Keratinocyte (primary cell): ENCODE results near the gene DAPK1. TPM values are rescaled to one million over a fixed set of nuclear protein-coding genes. Genes with fewer than 3 reads are reported as not detected.

Experiments
- DNase-seq: peaks from one replicate; pipeline ENCODE4 v3.0.0-alpha.2; 2011; ENCODE audit warnings: low read depth, missing footprints, low spot score
- FAIRE-seq: peaks from 2 replicates; lab custom pipeline; 2011; peaks lifted over from hg19 to GRCh38; lab: Jason Lieb, UNC
- H2AFZ ChIP-seq: 2 replicates; pipeline ENCODE4 v1.6.0; 2012; ENCODE audit warnings: low read length, control low read depth, inconsistent platforms; ENCODE audit not compliant: control insufficient read depth
- H3K27ac ChIP-seq: 2 replicates; pipeline ENCODE4 v1.5.1; 2011; ENCODE audit warnings: low read length; ENCODE audit not compliant: control insufficient read depth, insufficient read depth
- H3K27me3 ChIP-seq: 3 replicates; pipeline ENCODE4 v1.6.0; 2011; ENCODE audit warnings: low read length; ENCODE audit not compliant: control insufficient read depth, insufficient read depth; ENCODE audit errors: extremely low read depth
- H3K36me3 ChIP-seq, 2 experiments: 2 replicates in 1 of 2; 3 replicates in 1 of 2; pipeline ENCODE4 v1.5.1; 2011; ENCODE audit warnings: low read length in 2 of 2, mild to moderate bottlenecking in 1 of 2; ENCODE audit not compliant: control insufficient read depth in 2 of 2, insufficient read depth in 2 of 2; ENCODE audit errors: extremely low read depth in 1 of 2
- H3K4me1 ChIP-seq: 3 replicates; pipeline ENCODE4 v1.5.1; 2011; ENCODE audit warnings: low read length; ENCODE audit not compliant: control insufficient read depth, insufficient read depth; ENCODE audit errors: extremely low read depth
- H3K4me2 ChIP-seq: 3 replicates; pipeline ENCODE4 v1.6.0; 2011; ENCODE audit warnings: low read depth, low read length; ENCODE audit not compliant: control insufficient read depth, insufficient read depth; ENCODE audit errors: extremely low read depth
- H3K4me3 ChIP-seq, 3 experiments: fragments of 200-600 bp in 1 of 3; sonication (generic) in 1 of 3; 2 replicates in 2 of 3; 3 replicates in 1 of 3; pipeline ENCODE4 v1.5.1; 2011 to 2016; ENCODE audit warnings: low read length in 3 of 3, mild to moderate bottlenecking in 3 of 3, control low read depth in 2 of 3, inconsistent platforms in 1 of 3, low read depth in 1 of 3, mixed read lengths in 1 of 3, mixed run types in 1 of 3, moderate library complexity in 1 of 3; ENCODE audit not compliant: control insufficient read depth in 2 of 3, insufficient read depth in 2 of 3; ENCODE audit errors: extremely low read depth in 1 of 3
- H3K79me2 ChIP-seq: 2 replicates; pipeline ENCODE4 v1.6.0; 2012; ENCODE audit warnings: low read length; ENCODE audit not compliant: control insufficient read depth, insufficient read depth
- H3K9ac ChIP-seq: 3 replicates; pipeline ENCODE4 v1.6.0; 2011; ENCODE audit warnings: low read length; ENCODE audit not compliant: control insufficient read depth, insufficient read depth; ENCODE audit errors: extremely low read depth
- H3K9me1 ChIP-seq: 3 replicates; pipeline ENCODE4 v1.6.0; 2011; ENCODE audit warnings: low read length; ENCODE audit not compliant: control insufficient read depth, insufficient read depth; ENCODE audit errors: extremely low read depth
- H3K9me3 ChIP-seq: 2 replicates; pipeline ENCODE4 v1.5.1; 2012; ENCODE audit warnings: low read depth, low read length; ENCODE audit not compliant: control insufficient read depth
- H4K20me1 ChIP-seq: 3 replicates; pipeline ENCODE4 v1.6.0; 2011; ENCODE audit warnings: low read length; ENCODE audit not compliant: control insufficient read depth, insufficient read depth; ENCODE audit errors: extremely low read depth
- CTCF ChIP-seq, 3 experiments: IDR thresholded peaks in 1 of 3; conservative IDR thresholded peaks in 1 of 3; optimal IDR thresholded peaks in 1 of 3; 2 replicates in 2 of 3; 3 replicates in 1 of 3; pipeline versions ENCODE3 to v1.5.1; 2011; ENCODE audit warnings: low read length in 3 of 3, mild to moderate bottlenecking in 3 of 3, moderate library complexity in 2 of 3, control low read depth in 1 of 3, inconsistent platforms in 1 of 3; ENCODE audit not compliant: insufficient read depth in 2 of 3; ENCODE audit errors: extremely low read depth in 1 of 3
- EZH2 ChIP-seq: IDR thresholded peaks from one replicate; pipeline ENCODE4 v1.6.1; 2012; ENCODE audit warnings: inconsistent platforms, mild to moderate bottlenecking, low read length, moderate library complexity
- dilution Hi-C: fragments of 300-500 bp; cut with MboI; formaldehyde crosslinking; loops from one replicate; pipeline ENCODE4 v1.7.0; 2020; ENCODE audit warnings: low sequenced_read_pairs; ENCODE audit not compliant: extremely low pct_ligation_motif_present
- polyA plus RNA-seq, 5 experiments: library from polyadenylated mRNA; depleted of rRNA in 3 of 5; stranded (reverse) in 3 of 5; stranded (forward) in 1 of 5; unstranded in 1 of 5; fragments of >200 nt; gene quantifications; 1 replicate in 1 of 5; 2 replicates in 3 of 5; 3 replicates in 1 of 5; pipeline versions ENCODE4 v1.2.1 to v1.2.3, GENCODE V29; 2011 to 2012; ENCODE audit warnings: missing spikeins in 2 of 5, low read depth in 1 of 5, low replicate concordance in 1 of 5

DAPK1 gene
- polyA plus RNA-seq, 1 donor (not counting 4 experiments of a cell fraction or from before 2014, with no cell fraction given) = 2.8 TPM

GRCh38 chr9:87708986-87709728 lies 211.5 kb downstream of the DAPK1 start:
- Histone ChIP-seq H3K9ac (no peak overlapping the region), H2AFZ (no peak overlapping the region), H3K27ac (no peak overlapping the region), H3K79me2 (no peaks in the 10 kb centered on the region), H4K20me1 (no peaks in the 10 kb centered on the region), H3K9me3 (no peaks in the 10 kb centered on the region), H3K4me3 (no peak overlapping the region), H3K4me2 (no peak overlapping the region), H3K4me1 (peaks cover 25% of the 10 kb centered on the region), H3K36me3 (peaks cover 0 to 4% of the 10 kb centered on the region in 2 experiments), H3K27me3 (no peaks in the 10 kb centered on the region), H3K9me1 (no peaks in the 10 kb centered on the region)
- TF ChIP-seq CTCF (optimal IDR thresholded peaks at IDR 0.05 in 1 of 3, IDR thresholded peaks at IDR 0.05 in 1 of 3, conservative IDR thresholded peaks at IDR 0.05 in 1 of 3; ENCODE audit: extremely low read depth in 1 of 3, insufficient read depth in 2 of 3, low read length in 3 of 3) = no peak
- dilution Hi-C loops = loop anchor here (25.0 kb wide), 1 partner anchor 103 kb away; no protein-coding TSS in a partner anchor
- DNase-seq (no peak), FAIRE-seq (no peak)

- Histone ChIP-seq H3K4me1 (peaks cover 31% of the 10 kb centered on the region), H3K9me3 (no peaks in the 10 kb centered on the region), H3K4me2 (no peak overlapping the region), H3K9ac (no peak overlapping the region), H3K36me3 (peaks cover 0 to 4% of the 10 kb centered on the region in 2 experiments), H3K79me2 (no peaks in the 10 kb centered on the region), H3K9me1 (no peaks in the 10 kb centered on the region), H2AFZ (no peak overlapping the region), H3K27ac (no peak overlapping the region), H3K27me3 (no peaks in the 10 kb centered on the region), H3K4me3 (no peak overlapping the region), H4K20me1 (no peaks in the 10 kb centered on the region)
- FAIRE-seq (no peak), DNase-seq (no peak)
- dilution Hi-C loops = loop anchor here (25.0 kb wide), 1 partner anchor 102 kb away; no protein-coding TSS in a partner anchor
- no peak for TF ChIP-seq CTCF (optimal IDR thresholded peaks at IDR 0.05 in 1 of 3, IDR thresholded peaks at IDR 0.05 in 1 of 3, conservative IDR thresholded peaks at IDR 0.05 in 1 of 3; ENCODE audit: extremely low read depth in 1 of 3, insufficient read depth in 2 of 3, low read length in 3 of 3)
- TF ChIP-seq EZH2 = no peak
Measured at GRCh38 chr9:87710443-87710842, 212.8 kb downstream of the DAPK1 start.
